ENCODE measurements around the gene RHOXF1.

GRCh38 chrX:120115438-120115963, at the start of gene RHOXF1:
- no peak for TF ChIP-seq CTCF (conservative IDR thresholded peaks at IDR 0.05)
- TF ChIP-seq ZFX (IDR thresholded peaks at IDR 0.05), result no peak
